Measurements from ENCODE around the gene NR0B2. TPM values are rescaled to one million over a fixed set of nuclear protein-coding genes. Genes with fewer than 3 reads are reported as not detected.

Gene NR0B2
- total RNA-seq, 2 donors from 2014 or later = not detected

DNA sequence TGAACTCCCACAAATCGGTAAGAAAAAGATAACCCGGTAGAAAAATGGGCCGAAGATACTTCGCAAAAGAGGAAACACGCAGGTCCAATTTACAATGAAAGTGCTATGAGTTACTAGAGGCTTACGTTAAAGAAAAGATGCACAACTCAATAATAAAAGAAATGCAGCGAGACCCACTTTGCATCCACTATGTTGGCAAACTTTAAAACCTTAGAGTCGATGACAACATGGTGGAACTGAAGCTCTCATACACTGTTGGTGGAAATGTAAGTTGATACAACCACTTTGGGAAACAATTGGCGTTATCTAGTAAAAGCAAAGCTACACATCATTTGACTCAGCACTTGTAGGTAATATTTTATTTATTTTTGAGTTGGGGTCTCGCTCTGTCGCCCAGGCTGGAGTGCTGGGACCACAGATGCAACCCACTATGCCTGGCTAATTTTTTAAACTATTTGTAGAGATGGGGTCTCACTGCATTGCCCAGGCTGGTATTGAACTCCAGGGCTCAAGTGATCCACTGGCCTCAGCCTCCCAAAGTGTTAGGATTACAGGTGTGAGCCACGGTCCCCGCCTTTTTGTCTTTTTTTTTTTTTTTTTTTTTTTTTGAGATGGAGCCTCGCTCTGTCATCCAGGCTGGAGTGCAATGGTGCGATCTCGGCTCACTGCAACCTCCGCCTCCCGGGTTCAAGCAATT lies 12.8 kb downstream of the NR0B2 start:
- Histone ChIP-seq H3K27ac (peak overlapping the region; percentile 78 to 83), H3K36me3 (peaks cover 6% of the 10 kb centered on the region), H3K4me3 (peak overlapping the region; percentile 100), H3K9me3 (no peaks in the 10 kb centered on the region), H3K4me1 (ENCODE audit: control insufficient read depth in 1 of 2, low read depth in 2 of 2) (peaks cover 8 to 23% of the 10 kb centered on the region in 2 donors), H3K27me3 (replicated peaks; ENCODE audit: insufficient read depth) (no peaks in the 10 kb centered on the region)
- TF ChIP-seq, protein P1, sequence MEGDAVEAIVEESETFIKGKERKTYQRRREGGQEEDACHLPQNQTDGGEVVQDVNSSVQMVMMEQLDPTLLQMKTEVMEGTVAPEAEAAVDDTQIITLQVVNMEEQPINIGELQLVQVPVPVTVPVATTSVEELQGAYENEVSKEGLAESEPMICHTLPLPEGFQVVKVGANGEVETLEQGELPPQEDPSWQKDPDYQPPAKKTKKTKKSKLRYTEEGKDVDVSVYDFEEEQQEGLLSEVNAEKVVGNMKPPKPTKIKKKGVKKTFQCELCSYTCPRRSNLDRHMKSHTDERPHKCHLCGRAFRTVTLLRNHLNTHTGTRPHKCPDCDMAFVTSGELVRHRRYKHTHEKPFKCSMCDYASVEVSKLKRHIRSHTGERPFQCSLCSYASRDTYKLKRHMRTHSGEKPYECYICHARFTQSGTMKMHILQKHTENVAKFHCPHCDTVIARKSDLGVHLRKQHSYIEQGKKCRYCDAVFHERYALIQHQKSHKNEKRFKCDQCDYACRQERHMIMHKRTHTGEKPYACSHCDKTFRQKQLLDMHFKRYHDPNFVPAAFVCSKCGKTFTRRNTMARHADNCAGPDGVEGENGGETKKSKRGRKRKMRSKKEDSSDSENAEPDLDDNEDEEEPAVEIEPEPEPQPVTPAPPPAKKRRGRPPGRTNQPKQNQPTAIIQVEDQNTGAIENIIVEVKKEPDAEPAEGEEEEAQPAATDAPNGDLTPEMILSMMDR (IDR thresholded peaks at IDR 0.05) = no peak
- no peak for ATAC-seq (ENCODE audit: insufficient number of reproducible peaks, low FRiP score, low read depth)
- no peak for DNase-seq (ENCODE audit: low spot score)

DNA sequence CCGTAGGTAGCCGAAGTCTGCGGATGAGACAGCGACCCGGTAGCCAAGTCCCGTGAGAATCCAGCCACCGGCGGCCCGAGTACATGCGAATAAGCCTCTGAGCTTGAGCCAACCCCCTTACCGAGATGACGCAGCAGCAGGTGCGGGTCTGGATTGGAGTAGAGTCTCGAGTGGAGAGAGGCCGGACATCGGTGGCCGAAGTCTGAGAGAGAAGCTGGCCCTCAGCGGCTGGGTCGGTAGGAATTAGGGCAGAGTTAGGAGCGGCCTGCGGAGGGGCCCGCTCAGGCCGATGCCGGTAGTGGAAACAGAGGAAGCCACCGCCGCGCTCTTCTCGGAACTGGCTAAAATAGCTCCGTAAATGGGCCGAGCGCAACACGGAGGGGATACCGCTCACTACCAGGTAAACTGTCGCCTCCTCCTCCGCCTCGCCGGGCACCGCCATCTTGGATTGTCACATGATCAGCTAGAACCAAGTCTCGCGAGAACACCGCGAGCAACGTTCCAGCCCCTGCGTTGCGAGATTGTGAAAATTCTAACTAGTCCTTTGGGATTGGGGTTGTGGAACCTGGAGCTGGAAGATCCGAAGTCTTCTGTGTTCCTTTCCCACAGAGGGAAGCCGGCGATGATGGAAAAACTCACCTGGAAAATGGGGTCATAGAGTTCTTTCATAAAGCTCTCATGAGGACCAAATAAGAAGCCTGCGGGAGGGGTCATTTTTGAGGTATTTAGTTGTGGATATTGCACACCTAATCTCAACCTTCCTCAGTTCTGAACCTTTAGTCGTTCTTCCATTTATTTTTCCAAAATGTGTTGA lies 13.6 kb downstream of the NR0B2 start, which contains the start of gene GPATCH3:
Gene GPATCH3 (minus strand): TSS at position 467 of the 814 bp plus-strand sequence. CDS start 25 bp downstream, at position 442.
- DNase-seq (ENCODE audit: low spot score) (peak; percentile 89), ATAC-seq (ENCODE audit: insufficient number of reproducible peaks, low FRiP score, low read depth) (peak; percentile 71)
- peaks cover 14% of the 10 kb centered on the region for H3K36me3 ChIP-seq
- peak within 1 kb of the TSS; percentile 78 to 83 for H3K27ac ChIP-seq
- TF ChIP-seq, protein P1 (IDR thresholded peaks at IDR 0.05) = no peak
- no peaks in the 10 kb centered on the region for H3K9me3 ChIP-seq
- H3K4me3 ChIP-seq = peak within 1 kb of the TSS; percentile 100
- H3K4me1 ChIP-seq (ENCODE audit: control insufficient read depth in 1 of 2, low read depth in 2 of 2) = peaks cover 8 to 23% of the 10 kb centered on the region in 2 donors
- H3K27me3 ChIP-seq (replicated peaks; ENCODE audit: insufficient read depth) = no peaks in the 10 kb centered on the region

DNA sequence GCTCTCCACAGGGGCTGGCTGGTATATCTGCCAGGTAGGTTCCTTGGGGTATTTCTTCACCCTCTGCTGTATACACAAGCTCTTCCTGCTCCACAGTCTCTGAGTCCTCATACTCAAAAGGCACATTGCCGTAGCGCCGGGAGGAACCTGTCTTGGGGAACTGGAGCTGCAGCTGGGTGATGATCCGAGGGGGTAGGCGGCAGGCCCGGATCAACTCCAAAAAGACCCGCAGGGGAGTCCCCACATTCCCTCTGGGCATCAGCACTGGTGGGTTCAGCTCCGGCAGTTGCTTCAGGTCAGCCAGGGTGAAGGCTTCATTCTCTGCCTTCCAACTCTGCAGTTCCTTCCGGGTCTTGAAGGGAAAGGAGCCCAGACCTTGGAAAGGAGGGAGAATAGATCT lies 16.4 kb downstream of the NR0B2 start:
- ATAC-seq (ENCODE audit: insufficient number of reproducible peaks, low FRiP score, low read depth) (no peak), DNase-seq (ENCODE audit: low spot score) (no peak)
- no peaks in the 10 kb centered on the region for H3K9me3 ChIP-seq
- no peak overlapping the region for H3K4me3 ChIP-seq
- peaks cover 8 to 23% of the 10 kb centered on the region in 2 donors for H3K4me1 ChIP-seq (ENCODE audit: control insufficient read depth in 1 of 2, low read depth in 2 of 2)
- TF ChIP-seq, protein P1 (IDR thresholded peaks at IDR 0.05) = no peak
- no peak overlapping the region for H3K27ac ChIP-seq
- peaks cover 32% of the 10 kb centered on the region for H3K36me3 ChIP-seq
- H3K27me3 ChIP-seq (replicated peaks; ENCODE audit: insufficient read depth) = no peaks in the 10 kb centered on the region

DNA sequence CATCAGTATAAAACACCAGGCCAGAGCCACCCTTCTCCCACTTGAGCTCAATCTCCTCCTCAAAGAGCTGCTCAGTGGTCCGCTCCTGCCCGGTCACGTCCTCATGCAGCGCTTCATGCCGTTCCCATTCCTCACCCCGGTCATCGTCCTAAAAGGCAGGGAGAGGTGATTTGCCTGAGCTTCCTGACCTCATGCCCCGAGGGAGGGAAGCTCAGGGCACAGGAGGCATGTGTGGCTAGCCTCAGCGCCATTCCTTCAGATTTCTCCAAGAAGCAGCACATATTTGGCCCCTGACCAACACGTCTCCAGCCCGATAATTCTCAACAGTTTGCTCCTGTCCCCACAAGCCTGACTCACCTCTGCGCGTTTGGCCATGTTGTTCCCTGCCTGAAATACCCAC lies 19.5 kb downstream of the NR0B2 start:
- H3K36me3 ChIP-seq = peaks cover 35% of the 10 kb centered on the region
- no peak for DNase-seq (ENCODE audit: low spot score)
- H3K4me3 ChIP-seq = no peak overlapping the region
- no peak overlapping the region for H3K27ac ChIP-seq
- TF ChIP-seq, protein P1 (IDR thresholded peaks at IDR 0.05) = no peak
- H3K4me1 ChIP-seq (ENCODE audit: control insufficient read depth in 1 of 2, low read depth in 2 of 2) = peaks cover 6 to 15% of the 10 kb centered on the region in 2 donors
- no peak for ATAC-seq (ENCODE audit: insufficient number of reproducible peaks, low FRiP score, low read depth)
- H3K9me3 ChIP-seq = no peaks in the 10 kb centered on the region
- no peaks in the 10 kb centered on the region for H3K27me3 ChIP-seq (replicated peaks; ENCODE audit: insufficient read depth)

DNA sequence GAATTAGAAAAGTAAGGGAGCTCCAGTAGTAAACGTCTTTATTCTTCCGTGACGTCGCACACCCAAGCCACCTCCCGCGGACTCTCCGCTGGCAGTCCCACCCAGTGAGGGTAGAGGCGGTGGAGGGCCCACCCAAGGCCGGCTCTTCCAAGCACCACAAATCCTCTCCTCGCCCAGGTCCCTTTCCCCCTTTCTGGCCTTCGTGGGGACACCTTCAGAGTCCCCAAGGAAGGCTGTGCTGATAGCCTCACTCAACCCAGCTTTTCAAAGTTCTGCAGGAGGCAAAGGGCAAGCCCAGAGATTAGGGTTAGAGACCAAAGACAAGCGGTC lies 23.3 kb downstream of the NR0B2 start:
- Histone ChIP-seq H3K27ac (peak overlapping the region; percentile 87 to 88), H3K4me1 (ENCODE audit: control insufficient read depth in 1 of 2, low read depth in 2 of 2) (peaks cover 14 to 18% of the 10 kb centered on the region in 2 donors), H3K9me3 (no peaks in the 10 kb centered on the region), H3K4me3 (peak overlapping the region; percentile 84), H3K36me3 (peaks cover 48% of the 10 kb centered on the region), H3K27me3 (replicated peaks; ENCODE audit: insufficient read depth) (no peaks in the 10 kb centered on the region)
- DNase-seq (ENCODE audit: low spot score) = no peak
- no peak for ATAC-seq (ENCODE audit: insufficient number of reproducible peaks, low FRiP score, low read depth)
- TF ChIP-seq, protein P1 (IDR thresholded peaks at IDR 0.05) = no peak

All from thoracic aorta (tissue), 2 donors.